SU-DHL-6 (cell line): Measurements from ENCODE around the gene OR51B2.

Experiments used
- CTCF ChIP-seq: fragments of 200-600 bp; sonication (generic); IDR thresholded peaks from one replicate; pipeline ENCODE4 v1.5.1; 2017; ENCODE audit warnings: antibody characterized with exemption, mild to moderate bottlenecking, low read length, moderate library complexity; ENCODE audit not compliant: insufficient read depth, poor library complexity, severe bottlenecking
- EZH2phosphoT487 ChIP-seq: fragments of 200-600 bp; sonication (generic), shearing (Covaris generic); conservative IDR thresholded peaks from 2 replicates; pipeline ENCODE4 v1.6.1; 2018; ENCODE audit warnings: mild to moderate bottlenecking, antibody characterized with exemption, low read length, moderate library complexity, mixed read lengths

- TF ChIP-seq CTCF = no peak
- TF ChIP-seq EZH2phosphoT487 = no peak
These were observed 6.8 kb downstream of the OR51B2 start for GRCh38 chr11:5317292-5317691.
